HepG2 (cell line): Measurements from ENCODE around the gene HTR1D.

ENCODE experiments used
- CEBPB ChIP-seq: IDR thresholded peaks from 2 replicates; pipeline ENCODE4 v1.6.1; 2011; ENCODE audit warnings: low read depth, low read length, improper control_type of control experiment, borderline replicate concordance
- FOXM1 ChIP-seq: sonication (generic); formaldehyde crosslinking; IDR thresholded peaks from 2 replicates; pipeline ENCODE4 v1.5.0; 2020; ENCODE audit warnings: missing genetic modification reagents
- MATR3 ChIP-seq: sonication (generic); formaldehyde crosslinking; IDR thresholded peaks from 2 replicates; pipeline ENCODE4 v1.4.0; 2020; ENCODE audit warnings: missing genetic modification reagents
- NFYB ChIP-seq: sonication (generic); formaldehyde crosslinking; IDR thresholded peaks from 2 replicates; pipeline ENCODE4 v1.4.0; 2020; ENCODE audit warnings: missing genetic modification reagents
- NR2F2 ChIP-seq: IDR thresholded peaks from 2 replicates; pipeline ENCODE4 v1.6.1; 2012; ENCODE audit warnings: low read depth, inconsistent platforms, borderline replicate concordance
- SUZ12 ChIP-seq: fragments of 150-350 bp; IDR thresholded peaks from 2 replicates; pipeline ENCODE4 v1.6.1; 2014; ENCODE audit warnings: low read depth, low read length
- TAF1 ChIP-seq: sonication (generic); formaldehyde crosslinking; IDR thresholded peaks from 2 replicates; pipeline ENCODE4 v1.4.0; 2020; ENCODE audit warnings: missing genetic modification reagents
- YEATS4 ChIP-seq: sonication (generic); formaldehyde crosslinking; IDR thresholded peaks from 2 replicates; pipeline ENCODE4 v1.4.0; 2020; ENCODE audit warnings: missing genetic modification reagents, borderline replicate concordance
- ZBTB8A ChIP-seq: sonication (generic); formaldehyde crosslinking; IDR thresholded peaks from 2 replicates; pipeline ENCODE4 v1.4.0; 2020; ENCODE audit warnings: mild to moderate bottlenecking, low read depth, missing genetic modification reagents, borderline replicate concordance
- ZNF407 ChIP-seq: sonication (generic); formaldehyde crosslinking; IDR thresholded peaks from one replicate; pipeline ENCODE4 v1.5.1; 2020; ENCODE audit warnings: mild to moderate bottlenecking, missing genetic modification reagents; ENCODE audit errors: not compliant biosample characterization
- ZNF879 ChIP-seq: sonication (generic); formaldehyde crosslinking; IDR thresholded peaks from 2 replicates; pipeline ENCODE4 v1.8.1; 2023; ENCODE audit warnings: missing genetic modification reagents
- TF ChIP-seq, protein P1 (sequence below): sonication (generic); formaldehyde crosslinking; IDR thresholded peaks from 2 replicates; pipeline ENCODE4 v1.5.0; 2020; ENCODE audit warnings: mild to moderate bottlenecking, missing genetic modification reagents, moderate library complexity
- TF ChIP-seq, protein P2 (sequence below), 2 experiments: sonication (generic) in 1 of 2; formaldehyde crosslinking in 1 of 2; IDR thresholded peaks; 2 replicates each; pipeline versions ENCODE4 v1.5.1 to v1.6.1; 2011 to 2020; ENCODE audit warnings: borderline replicate concordance in 1 of 2, low read depth in 1 of 2, low read length in 1 of 2, mild to moderate bottlenecking in 1 of 2, missing genetic modification reagents in 1 of 2, moderate library complexity in 1 of 2

DNA sequence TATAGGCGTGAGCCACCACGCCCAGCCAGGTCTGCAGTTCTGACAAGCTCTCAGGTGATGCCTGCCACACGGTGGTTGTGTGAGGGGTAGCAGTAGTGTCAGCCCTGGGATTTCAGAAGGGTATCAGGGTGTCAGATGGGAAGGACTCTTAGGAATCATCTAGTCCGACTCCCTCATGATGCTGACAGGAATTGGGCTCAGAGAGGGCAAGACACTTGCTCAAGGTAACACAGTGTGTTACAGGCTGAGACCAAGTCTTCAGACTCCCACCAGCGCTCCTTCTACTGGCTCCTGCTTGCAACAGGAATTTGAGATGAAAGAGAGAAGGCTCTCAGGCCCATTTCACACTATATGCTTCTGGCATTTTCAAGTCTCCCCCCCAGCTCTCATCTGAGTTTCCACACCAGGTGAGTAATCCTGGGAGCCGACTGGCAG lies 6.9 kb downstream of the HTR1D start:
- TF ChIP-seq FOXM1 (CRISPR knock-in tag), result no peak
- no peak for TF ChIP-seq YEATS4 (CRISPR knock-in tag)
- TF ChIP-seq, protein P1, sequence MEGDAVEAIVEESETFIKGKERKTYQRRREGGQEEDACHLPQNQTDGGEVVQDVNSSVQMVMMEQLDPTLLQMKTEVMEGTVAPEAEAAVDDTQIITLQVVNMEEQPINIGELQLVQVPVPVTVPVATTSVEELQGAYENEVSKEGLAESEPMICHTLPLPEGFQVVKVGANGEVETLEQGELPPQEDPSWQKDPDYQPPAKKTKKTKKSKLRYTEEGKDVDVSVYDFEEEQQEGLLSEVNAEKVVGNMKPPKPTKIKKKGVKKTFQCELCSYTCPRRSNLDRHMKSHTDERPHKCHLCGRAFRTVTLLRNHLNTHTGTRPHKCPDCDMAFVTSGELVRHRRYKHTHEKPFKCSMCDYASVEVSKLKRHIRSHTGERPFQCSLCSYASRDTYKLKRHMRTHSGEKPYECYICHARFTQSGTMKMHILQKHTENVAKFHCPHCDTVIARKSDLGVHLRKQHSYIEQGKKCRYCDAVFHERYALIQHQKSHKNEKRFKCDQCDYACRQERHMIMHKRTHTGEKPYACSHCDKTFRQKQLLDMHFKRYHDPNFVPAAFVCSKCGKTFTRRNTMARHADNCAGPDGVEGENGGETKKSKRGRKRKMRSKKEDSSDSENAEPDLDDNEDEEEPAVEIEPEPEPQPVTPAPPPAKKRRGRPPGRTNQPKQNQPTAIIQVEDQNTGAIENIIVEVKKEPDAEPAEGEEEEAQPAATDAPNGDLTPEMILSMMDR (CRISPR knock-in tag), result peak; percentile 48
- no peak for TF ChIP-seq CEBPB
- TF ChIP-seq MATR3 (CRISPR knock-in tag), result no peak
- no peak for TF ChIP-seq SUZ12
- no peak for TF ChIP-seq ZNF407
- TF ChIP-seq NFYB (CRISPR knock-in tag), result no peak
- TF ChIP-seq TAF1, result no peak
- TF ChIP-seq NR2F2, result no peak
- TF ChIP-seq, protein P2, sequence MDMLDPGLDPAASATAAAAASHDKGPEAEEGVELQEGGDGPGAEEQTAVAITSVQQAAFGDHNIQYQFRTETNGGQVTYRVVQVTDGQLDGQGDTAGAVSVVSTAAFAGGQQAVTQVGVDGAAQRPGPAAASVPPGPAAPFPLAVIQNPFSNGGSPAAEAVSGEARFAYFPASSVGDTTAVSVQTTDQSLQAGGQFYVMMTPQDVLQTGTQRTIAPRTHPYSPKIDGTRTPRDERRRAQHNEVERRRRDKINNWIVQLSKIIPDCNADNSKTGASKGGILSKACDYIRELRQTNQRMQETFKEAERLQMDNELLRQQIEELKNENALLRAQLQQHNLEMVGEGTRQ (IDR thresholded peaks at IDR 0.05; ENCODE audit: low read depth, low read length), result no peak
- TF ChIP-seq, protein P2 (CRISPR knock-in tag; IDR thresholded peaks at IDR 0.05; ENCODE audit: borderline replicate concordance), result no peak
- no peak for TF ChIP-seq ZBTB8A (CRISPR knock-in tag)
- TF ChIP-seq ZNF879, result no peak
